ENCODE data around the gene BZW1. TPM values are rescaled to one million over a fixed set of nuclear protein-coding genes. Genes with fewer than 3 reads are reported as not detected.

Gene BZW1
- 409 TPM for total RNA-seq

DNA sequence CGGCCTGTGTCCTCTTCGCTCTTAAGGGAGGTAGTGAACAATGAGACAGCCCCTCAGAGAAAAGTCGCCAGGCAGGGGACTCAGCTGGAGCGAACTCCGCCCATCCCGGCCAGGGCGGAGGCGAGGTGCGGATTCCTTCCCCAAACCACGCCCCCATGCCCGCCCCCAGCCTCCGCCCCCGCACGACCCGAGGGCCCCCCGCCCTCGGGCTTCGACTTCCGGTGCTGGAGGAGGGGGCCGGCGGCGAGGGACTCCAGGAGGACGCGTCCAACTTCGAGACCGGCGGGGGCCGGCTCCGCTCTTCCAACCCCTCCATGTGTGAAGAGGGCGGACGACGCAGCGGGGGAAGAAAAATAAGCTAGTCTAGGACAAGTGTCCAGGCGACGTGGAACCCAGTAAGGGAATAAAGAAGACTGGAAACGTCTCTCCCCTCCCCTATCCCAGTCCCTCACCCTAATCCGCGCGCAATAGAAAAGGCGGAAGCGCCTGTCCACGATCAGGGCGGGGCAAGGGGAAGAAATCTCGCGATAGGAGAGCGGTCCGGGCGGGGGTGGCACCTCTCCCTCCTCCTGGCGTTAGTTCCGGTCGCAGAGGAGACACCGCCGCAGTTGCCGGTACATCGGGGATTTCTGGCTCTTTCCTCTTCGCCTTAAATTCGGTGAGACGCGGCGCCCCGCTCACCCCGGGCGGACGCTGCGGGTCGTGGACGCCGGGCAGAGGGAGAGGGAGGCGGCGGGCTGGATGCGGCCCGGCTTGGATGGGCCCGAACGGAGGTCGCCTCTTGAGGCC is at the start of gene BZW1:
TSS of gene BZW1 (plus strand) at position 578 of the 789 bp plus-strand sequence. CDS start 1,308 bp downstream, outside the sequence.

DNA sequence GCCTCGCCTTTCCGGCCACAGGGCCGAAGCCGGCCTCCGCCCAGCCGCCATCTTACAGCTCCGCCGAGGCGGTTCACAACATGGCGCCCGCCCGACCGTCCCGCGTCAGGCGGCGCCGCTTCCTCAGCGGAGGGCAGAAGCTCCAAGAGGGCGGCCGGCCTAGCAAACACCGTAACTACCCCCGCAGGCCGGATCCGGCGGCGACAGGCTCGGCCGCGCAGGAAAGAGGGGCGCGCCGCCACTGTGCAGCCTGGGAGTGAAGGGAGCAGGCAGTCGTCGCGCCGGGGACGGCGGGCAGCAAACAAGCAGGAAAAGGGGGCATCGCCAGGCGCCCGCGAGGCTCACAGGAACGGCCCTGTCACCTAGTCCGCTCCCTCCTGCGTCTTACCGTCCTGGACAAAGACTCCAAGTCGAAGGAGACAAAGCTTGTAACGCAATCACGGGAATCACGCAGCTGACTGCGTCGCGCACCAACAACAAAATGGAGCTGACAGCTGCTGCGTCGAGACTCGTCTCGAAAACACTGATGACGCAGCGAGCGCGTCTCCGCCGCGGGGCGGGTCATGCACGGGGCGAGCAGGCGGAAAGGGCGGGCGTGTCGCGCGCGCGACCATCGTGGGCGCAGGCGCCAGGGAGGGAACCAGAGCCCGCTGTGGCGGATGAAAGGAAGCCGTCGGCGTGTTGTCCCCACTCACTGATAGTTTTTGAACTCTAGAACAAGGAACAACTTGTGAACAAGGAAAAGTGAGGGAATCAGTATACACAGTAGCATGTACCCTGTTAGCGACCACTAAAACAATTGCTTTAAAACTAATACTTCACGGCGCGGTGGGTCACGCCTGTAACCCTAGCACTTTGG is 52.7 kb downstream of the BZW1 start, which contains the start of gene CLK1:
TSS of gene CLK1 (minus strand) at position 483 of the 859 bp plus-strand sequence. CDS start 2,796 bp downstream, outside the sequence.

Small RNA genes within 50 kb of the gene (small RNA-seq; reads per million reads assigned to genes)
- gene RF00019 (not detected), gene RNA5SP115 (not detected), gene RNU1-133P (0.31 reads per million, percentile 22 among the genes with 10 or more reads in this experiment), gene RNU6-31P (not detected)

Other genes with a start within 250 kb of the BZW1 start
- gene AOX1, start 225.9 kb upstream of the BZW1 start, total RNA-seq = 2.1 TPM
- 129 TPM for gene CLK1, start 52.7 kb downstream of the BZW1 start, total RNA-seq
- gene PPIL3, start 77.2 kb downstream of the BZW1 start, total RNA-seq = 56.1 TPM
- 34.4 TPM for gene NIF3L1, start 77.5 kb downstream of the BZW1 start, total RNA-seq
- gene ORC2, start 151.8 kb downstream of the BZW1 start, total RNA-seq = 21.2 TPM